ENCODE measurements around the gene EPHB2.
A peak's percentile ranks its signal among the peaks of the same experiment; 100 is the strongest.

Gene EPHB2

GRCh38 chr1:22804969-22805671 lies 94.5 kb downstream of the EPHB2 start:
- no peak for DNase-seq

GRCh38 chr1:22805672-22806038 lies 95.0 kb downstream of the EPHB2 start:
- no peak for DNase-seq

- DNase-seq: no peak
These were observed 95.9 kb downstream of the EPHB2 start for GRCh38 chr1:22806584-22806983.

- DNase-seq: no peak
These were observed 96.7 kb downstream of the EPHB2 start for GRCh38 chr1:22807340-22807739.

- DNase-seq: peak; percentile 67
These were observed 97.6 kb downstream of the EPHB2 start for GRCh38 chr1:22808186-22808675.

- DNase-seq: peak; percentile 74
These were observed 98.2 kb downstream of the EPHB2 start for GRCh38 chr1:22808676-22809483.

- DNase-seq: no peak
These were observed 99.1 kb downstream of the EPHB2 start for GRCh38 chr1:22809783-22810182.

GRCh38 chr1:22810378-22810777 lies 99.7 kb downstream of the EPHB2 start:
- DNase-seq: no peak

GRCh38 chr1:22812092-22812880 lies 101.6 kb downstream of the EPHB2 start:
- DNase-seq: no peak

- DNase-seq: no peak
These were observed 102.6 kb downstream of the EPHB2 start for GRCh38 chr1:22812993-22813790.

GRCh38 chr1:22814176-22815042 lies 103.8 kb downstream of the EPHB2 start:
- DNase-seq: peak; percentile 42

GRCh38 chr1:22815043-22815365 lies 104.4 kb downstream of the EPHB2 start:
- DNase-seq: no peak

GRCh38 chr1:22815421-22816066 lies 104.9 kb downstream of the EPHB2 start:
- no peak for DNase-seq

- no peak for DNase-seq
These were observed 105.6 kb downstream of the EPHB2 start for GRCh38 chr1:22816067-22816775.

- DNase-seq: no peak
These were observed 106.2 kb downstream of the EPHB2 start for GRCh38 chr1:22816803-22817202.

- DNase-seq: no peak
These were observed 106.8 kb downstream of the EPHB2 start for GRCh38 chr1:22817462-22817861.

GRCh38 chr1:22818061-22818770 lies 107.6 kb downstream of the EPHB2 start:
- no peak for DNase-seq

GRCh38 chr1:22819361-22819760 lies 108.7 kb downstream of the EPHB2 start:
- no peak for DNase-seq

GRCh38 chr1:22821027-22821426 lies 110.4 kb downstream of the EPHB2 start:
- DNase-seq: peak; percentile 27

- DNase-seq: no peak
These were observed 111.7 kb downstream of the EPHB2 start for GRCh38 chr1:22822371-22822770.

Data from fibroblast of skin of right quadriceps (primary cell).